GM10847 (cell line): Measurements from ENCODE around the gene ZNF407.

Experiments used
- POLR2A ChIP-seq: IDR thresholded peaks from 2 replicates; pipeline ENCODE4 v1.6.1; 2011; ENCODE audit not compliant: insufficient read length; ENCODE audit errors: extremely low read depth

The ZNF407 gene

DNA sequence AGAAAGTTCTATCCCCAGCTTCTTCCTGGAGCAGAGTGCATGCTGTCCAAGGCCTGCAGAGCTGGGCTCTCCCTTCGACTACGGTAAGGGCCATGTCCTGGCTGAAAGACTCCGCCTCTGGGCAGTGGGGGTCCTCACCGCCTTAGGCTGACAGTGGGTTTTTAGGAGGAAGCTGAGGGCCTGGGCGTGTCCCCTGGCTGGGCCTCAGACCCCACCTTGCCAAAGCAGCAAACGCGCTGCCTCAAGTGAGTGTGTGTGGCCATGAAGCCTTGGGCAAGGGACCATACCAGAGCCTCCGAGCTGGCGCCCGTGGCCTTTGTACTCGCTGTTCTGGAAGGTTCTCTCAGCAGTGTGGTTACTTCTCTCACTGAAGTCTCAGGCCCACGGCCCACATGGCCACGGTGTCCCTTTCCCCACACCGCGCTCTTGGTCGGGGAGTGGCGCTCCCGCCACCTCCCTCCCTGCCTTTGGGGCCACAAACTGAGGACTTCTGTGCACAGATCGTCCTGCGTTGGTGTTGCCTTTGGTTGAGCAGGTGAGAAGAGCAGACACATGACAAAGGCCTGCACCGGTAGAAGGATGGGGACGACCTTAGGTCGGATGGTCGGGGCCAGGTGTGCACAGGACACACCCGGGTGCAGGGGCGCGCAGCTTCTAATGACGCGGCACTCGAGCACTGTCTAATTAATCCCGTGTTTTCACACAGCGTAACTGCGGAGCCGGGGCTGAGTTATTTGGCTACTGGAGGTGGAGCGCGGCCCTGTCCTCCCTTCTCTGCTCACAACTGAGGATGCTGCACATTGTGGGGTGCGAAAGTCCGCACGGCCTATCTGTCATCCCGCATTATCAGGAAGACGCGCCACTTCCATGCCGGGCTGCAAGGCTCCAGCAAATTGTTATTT lies 489.7 kb downstream of the ZNF407 start:
- no peak for TF ChIP-seq POLR2A

GRCh38 chr18:75088021-75088506 lies 490.4 kb downstream of the ZNF407 start:
- no peak for TF ChIP-seq POLR2A

DNA sequence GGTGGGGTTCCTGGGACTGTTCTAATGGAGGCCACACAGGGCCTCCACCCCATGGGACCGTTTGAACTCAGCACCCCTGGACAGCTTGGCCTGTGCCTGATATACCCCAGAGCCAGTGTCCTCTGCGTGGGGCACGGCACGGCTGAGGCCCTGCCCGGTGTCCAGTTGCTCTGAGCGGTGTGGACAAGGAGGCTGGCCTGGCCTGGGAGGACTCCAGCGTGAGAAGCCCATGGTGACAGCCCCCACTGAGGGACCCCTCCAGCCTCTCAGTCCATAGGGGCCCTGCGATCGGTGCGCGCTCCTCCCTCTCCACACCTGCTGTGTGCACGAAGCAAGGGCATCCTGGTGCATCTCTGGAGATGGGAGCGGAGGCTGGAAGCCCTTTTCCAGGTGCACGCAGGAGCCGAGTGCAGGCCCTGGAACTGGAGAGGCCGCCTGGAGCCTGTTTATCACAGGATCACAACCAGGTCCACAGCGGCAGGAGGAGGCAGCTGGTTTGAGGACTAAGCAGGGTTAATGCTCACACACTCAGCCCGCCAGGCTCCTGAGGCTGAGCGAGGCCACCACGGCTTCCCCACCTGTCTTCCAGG lies 491.0 kb downstream of the ZNF407 start:
- no peak for TF ChIP-seq POLR2A

- TF ChIP-seq POLR2A, result no peak
Observed at GRCh38 chr18:75089748-75090327, 492.2 kb downstream of the ZNF407 start.

DNA sequence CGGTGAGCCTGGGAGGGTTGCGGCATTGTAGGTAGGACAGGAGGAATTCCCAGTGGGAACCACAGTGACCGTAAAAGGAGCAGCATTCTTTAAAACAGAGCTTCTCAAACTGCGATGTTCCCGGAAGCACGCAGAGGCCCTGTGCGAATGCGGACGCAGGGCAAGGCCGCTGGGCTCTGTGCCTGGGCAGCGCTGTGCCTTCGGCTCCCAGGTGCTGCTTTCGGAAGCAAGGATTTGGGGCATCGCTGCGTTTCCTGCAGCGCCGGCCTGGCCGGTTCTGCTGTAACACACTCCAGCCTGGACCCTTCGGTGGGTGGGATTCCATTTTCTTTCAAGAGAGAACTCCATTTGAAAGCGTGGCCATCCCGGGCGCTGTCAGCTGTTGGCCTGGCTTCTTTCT lies 492.7 kb downstream of the ZNF407 start:
- TF ChIP-seq POLR2A, result no peak

- TF ChIP-seq POLR2A, result no peak
Observed at GRCh38 chr18:75097491-75098225, 500.0 kb downstream of the ZNF407 start.

DNA sequence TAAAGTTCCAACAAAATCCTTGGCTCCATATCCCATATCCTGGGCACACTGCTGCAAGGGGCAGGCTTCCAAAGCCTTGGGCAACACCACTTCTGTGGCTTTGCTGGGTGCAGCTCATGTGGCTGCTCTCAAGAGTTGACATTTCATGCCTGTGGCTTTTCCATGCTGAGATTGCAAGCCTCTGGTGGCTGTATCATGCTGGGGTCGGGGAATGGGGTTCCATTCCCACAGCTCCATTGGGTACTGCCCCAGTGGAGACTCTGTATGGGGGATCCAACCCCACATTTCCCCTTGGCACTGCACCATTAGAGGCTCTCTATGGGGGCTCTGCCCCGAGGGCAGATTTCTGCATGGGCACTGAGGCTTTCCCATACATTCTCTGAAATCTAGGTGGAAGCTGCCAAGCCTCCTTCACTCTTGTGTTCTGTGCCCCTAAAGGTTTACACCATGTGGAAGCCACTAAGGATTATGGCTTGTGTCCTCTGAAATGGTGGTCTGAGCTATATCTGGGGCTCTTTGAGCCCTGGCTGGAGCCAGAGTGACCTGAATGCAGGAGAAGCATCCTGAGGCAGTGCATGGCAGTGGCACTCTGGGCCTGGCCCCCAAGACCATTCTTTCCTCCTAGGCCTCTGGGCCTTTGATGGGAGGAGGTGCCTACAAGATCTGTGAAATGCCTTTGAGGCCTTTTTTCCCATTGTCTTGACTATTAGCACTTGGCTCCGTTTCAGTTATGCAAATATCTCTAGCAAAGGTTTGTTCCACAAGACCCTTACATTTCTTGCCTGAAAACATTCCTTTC lies 503.4 kb downstream of the ZNF407 start:
- TF ChIP-seq POLR2A, result no peak

DNA sequence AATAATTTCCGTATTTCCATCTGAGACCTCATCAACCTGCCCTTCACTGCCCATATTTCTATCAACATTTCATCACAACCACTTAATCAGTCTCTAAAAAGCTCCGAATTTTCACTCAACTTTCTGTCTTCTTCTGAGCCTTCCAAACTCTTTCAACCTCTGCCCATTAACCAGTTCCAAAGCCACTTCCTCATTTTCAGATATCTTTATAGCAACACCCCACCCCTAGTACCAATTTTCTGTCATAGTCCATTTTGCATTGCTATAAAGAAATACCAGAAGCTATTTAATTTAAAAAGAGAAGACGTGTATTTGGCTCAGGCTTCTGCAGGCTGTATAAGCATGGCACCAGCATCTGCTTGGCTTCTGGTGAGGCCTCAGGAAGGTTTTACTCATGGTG lies 504.2 kb downstream of the ZNF407 start:
- TF ChIP-seq POLR2A, result no peak

DNA sequence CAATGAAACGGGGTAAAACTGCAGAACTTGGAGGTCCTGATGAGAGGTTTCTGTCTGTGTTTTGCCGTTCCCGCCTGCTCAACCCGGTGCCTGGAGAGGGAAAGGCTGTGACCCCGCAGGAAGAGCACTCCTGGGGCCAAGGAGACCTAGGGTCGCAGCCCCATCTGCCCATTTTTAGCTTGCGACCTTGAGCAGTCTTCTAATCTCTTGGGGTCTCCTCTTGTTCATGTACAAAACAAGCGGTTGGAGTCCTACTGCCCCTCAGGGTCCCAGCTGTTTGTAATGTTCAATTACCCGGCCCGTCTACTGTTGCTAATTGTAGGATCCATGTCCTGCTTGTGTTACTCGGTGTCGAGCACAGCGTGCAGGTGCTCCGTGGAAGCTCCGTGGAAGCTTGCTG lies 506.8 kb downstream of the ZNF407 start:
- no peak for TF ChIP-seq POLR2A

- no peak for TF ChIP-seq POLR2A
Observed at GRCh38 chr18:75105551-75106254, 508.0 kb downstream of the ZNF407 start.

DNA sequence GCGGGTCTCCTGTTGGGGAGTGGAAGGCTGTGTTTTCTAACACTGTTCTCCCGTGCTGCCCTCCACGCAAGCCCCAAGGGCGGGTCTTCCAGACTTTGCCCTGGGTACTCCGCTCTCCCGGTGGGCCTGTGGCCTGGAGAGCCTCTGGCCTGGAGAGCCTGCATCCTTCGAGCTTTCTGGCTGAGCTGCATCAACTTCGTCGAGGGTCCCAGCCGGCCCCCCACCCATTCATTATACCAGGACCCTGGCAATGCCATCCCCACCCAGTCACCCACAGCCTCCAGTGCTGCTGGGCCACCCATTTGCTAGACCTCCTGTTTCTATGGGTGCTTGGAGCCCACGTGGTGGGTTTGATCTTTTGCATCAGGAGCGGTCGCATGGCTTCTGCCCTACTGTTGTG lies 509.1 kb downstream of the ZNF407 start:
- no peak for TF ChIP-seq POLR2A

- TF ChIP-seq POLR2A, result no peak
Observed at GRCh38 chr18:75107196-75107930, 509.7 kb downstream of the ZNF407 start.

- no peak for TF ChIP-seq POLR2A
Observed at GRCh38 chr18:75107931-75108276, 510.2 kb downstream of the ZNF407 start.
